SKM-1 (cell line): Measurements from ENCODE around the gene MED17.
"Not testable (repeated sequence)": the region's sequence is repeated elsewhere in the genome, so short reads cannot be mapped to it uniquely, and the experiment has no call there.

Experiments used
- DNase-seq: peaks from one replicate; lab custom pipeline; 2025; ENCODE audit not compliant: unreplicated experiment; lab: John Stamatoyannopoulos, UW

The MED17 gene

GRCh38 chr11:93784145-93784934, at the start of gene MED17:
TSS of gene MED17 (plus strand) at chr11:93784282. CDS start at chr11:93784514, 232 bp downstream.
- peak; percentile 81 for DNase-seq

- DNase-seq: no peak
Observed at GRCh38 chr11:93734427-93735222, 49.5 kb upstream of the MED17 start.

DNA sequence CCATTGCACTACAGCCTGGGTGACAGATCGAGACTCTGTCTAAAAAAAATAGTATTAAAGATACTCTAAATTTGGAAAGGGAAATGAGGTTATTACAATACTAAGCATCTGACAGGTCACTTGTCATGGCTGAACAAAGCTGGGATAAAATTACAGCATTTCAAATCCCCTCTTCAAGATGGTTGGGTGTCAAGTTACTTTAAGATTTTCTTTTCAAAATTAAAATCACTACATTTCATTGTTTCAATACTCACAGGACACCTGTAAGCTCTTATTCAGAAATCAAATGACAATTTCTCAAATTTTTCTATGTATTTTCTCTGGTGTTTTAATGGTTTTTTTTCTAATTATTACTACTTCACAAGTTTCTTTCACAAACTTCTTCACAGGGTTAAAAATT, 48.5 kb upstream of the MED17 start:
- no peak for DNase-seq

GRCh38 chr11:93736129-93736528, 48.0 kb upstream of the MED17 start:
- DNase-seq: no peak

GRCh38 chr11:93737904-93738612, 46.0 kb upstream of the MED17 start:
- no peak for DNase-seq

DNA sequence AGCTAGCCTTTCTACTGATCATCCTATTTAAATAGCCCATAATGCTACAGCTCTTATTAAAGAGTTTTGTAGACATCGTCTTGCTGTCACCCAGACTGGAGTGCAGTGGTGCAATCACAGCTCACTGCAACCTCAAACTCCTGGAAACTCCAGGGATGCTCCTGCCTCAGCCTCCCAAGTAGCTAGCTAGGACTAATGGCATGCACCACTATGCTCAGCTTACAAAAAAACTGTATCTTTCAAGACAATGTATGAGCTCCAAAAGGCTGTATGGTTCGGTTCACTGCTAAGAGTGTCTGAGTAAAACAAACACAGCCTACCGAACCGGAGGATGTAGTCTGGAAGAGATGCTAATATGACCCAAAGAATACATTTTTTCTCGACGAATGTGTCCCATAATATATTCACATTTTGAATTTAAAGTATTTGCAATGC, 45.4 kb upstream of the MED17 start:
- no peak for DNase-seq

- DNase-seq: no peak
Observed at GRCh38 chr11:93740031-93740729, 43.9 kb upstream of the MED17 start.

GRCh38 chr11:93740730-93741093, 43.4 kb upstream of the MED17 start:
- peak; percentile 59 for DNase-seq

DNA sequence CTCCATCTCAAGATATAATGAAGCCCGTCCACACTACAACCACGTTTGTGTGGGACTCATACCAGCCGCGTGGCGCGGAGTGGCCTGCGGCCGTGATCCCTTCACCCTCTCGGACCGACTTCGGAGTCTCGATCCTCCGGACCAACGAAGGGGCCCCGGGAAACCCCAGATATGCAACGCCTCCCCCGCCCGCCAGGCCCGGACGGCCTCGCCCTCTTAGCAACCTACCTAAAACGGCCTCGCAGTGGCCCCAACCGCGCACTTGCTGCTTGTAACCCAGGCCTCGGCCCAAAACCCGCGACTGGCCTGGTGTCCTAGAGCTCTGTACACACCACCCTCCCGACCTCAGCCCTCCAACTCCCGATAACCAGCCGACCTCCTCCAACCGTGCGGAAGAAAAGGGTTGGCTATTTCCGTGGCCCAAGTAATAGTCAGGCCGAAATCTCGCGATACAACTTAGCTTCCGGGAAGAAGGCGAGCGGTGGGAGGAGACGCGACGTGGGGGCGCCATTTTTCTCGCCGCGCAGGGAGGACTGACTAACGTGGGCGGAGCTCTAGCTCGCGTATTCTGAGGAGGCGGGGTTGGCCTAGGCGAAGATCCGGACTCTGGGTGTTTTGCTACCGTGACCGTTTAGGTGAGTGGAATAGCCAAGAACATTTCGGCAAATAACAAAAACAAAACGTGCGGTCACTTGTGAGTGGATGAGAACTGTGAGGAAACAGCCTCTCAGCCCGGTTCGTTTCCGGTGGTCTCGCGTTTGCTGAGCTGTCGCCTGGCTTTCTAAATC, 42.8 kb upstream of the MED17 start, which contains the start of the genes C11orf54 and TAF1D:
Gene C11orf54, plus strand, starts transcription at position 579 of the 788 bp plus-strand sequence. CDS start 5,722 bp downstream, outside the sequence.
Gene TAF1D, minus strand, starts transcription at position 402 of the 788 bp plus-strand sequence. CDS start 2,191 bp downstream, outside the sequence.
- DNase-seq: peak; percentile 93

DNA sequence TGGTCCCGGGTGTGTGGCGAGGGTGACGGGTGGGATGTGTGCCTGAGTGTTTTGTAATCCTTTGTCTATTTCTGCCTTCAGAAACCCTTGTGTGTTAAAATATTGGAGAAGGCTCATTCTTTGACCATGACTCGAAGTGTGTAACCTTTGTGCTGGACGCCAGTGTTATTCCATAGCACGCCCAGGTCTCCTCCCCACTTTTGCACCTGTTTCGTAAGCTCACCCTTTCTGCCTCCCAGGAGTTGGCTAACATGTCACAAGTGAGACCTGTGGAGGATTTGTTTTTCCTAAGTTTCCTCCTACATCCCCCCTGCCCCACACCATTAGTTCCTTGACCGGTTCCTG, 42.2 kb upstream of the MED17 start:
- DNase-seq: peak; percentile 82

GRCh38 chr11:93743291-93743690, 40.8 kb upstream of the MED17 start:
- no peak for DNase-seq

DNA sequence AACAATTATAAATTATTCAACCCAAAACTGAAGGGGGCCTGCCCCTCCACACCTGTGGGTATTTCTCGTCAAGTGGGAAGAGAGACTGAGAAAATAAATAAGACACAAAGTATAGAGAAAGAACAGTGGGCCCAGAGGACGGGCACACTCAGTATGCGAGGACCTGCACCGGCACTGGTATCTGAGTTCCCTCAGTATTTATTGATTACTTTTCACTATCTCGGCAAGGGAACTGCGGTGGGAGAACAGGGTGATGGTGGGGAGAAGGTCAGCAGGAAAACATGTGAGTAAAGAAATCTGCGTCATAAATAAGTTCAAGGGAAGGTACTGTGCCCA, 39.4 kb upstream of the MED17 start:
- no peak for DNase-seq

GRCh38 chr11:93745005-93745755, 38.9 kb upstream of the MED17 start:
- DNase-seq: not testable (repeated sequence)

- no peak for DNase-seq
Observed at GRCh38 chr11:93746101-93746500, 38.0 kb upstream of the MED17 start.

GRCh38 chr11:93747122-93747521, 37.0 kb upstream of the MED17 start:
- no peak for DNase-seq

- no peak for DNase-seq
Observed at GRCh38 chr11:93751001-93751400, 33.1 kb upstream of the MED17 start.

DNA sequence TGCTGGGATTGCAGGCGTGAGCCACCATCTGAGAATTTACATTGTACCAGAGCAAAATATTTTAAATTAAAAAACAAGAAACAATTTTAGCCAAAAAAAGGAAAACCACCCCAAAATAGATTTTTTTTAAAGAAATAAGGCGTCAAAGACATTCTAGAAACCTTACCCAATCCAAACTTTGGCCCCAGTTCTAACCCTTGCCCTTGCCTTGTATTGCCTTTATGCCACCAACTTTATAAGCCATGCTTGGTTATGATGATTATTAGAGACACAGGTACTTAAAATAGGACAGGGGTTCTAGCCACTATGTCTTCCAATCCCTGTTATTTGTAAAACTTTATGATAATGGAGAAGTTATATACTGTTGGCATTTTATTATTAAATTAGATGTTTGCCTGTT, 30.8 kb upstream of the MED17 start:
- no peak for DNase-seq

- DNase-seq: no peak
Observed at GRCh38 chr11:93756748-93757147, 27.3 kb upstream of the MED17 start.

DNA sequence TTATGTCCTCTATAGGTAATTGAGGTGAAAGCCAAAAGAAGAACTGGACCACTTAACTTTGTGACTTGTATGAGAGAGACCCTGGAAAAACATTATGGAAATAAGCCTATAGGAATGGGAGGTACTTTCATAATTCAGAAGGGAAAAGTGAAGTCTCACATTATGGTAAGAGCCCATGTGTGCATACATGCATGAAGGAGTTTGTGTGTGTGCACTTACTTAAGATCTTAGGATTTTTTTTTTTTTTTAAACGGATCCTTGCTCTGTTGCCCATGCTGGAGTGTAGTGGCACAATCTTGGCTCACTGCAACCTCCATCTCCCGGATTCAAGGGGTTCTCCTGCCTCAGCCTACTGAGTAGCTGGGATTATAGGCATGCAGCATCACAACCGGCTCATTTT, 26.8 kb upstream of the MED17 start:
- no peak for DNase-seq
